GM15510 (cell line): ENCODE results near the gene CACNA1C.

Experiments used
- POLR2A ChIP-seq: IDR thresholded peaks from 3 replicates; pipeline ENCODE4 v1.6.1; 2011; ENCODE audit warnings: borderline replicate concordance; ENCODE audit not compliant: insufficient read length; ENCODE audit errors: extremely low read depth

Gene CACNA1C

DNA sequence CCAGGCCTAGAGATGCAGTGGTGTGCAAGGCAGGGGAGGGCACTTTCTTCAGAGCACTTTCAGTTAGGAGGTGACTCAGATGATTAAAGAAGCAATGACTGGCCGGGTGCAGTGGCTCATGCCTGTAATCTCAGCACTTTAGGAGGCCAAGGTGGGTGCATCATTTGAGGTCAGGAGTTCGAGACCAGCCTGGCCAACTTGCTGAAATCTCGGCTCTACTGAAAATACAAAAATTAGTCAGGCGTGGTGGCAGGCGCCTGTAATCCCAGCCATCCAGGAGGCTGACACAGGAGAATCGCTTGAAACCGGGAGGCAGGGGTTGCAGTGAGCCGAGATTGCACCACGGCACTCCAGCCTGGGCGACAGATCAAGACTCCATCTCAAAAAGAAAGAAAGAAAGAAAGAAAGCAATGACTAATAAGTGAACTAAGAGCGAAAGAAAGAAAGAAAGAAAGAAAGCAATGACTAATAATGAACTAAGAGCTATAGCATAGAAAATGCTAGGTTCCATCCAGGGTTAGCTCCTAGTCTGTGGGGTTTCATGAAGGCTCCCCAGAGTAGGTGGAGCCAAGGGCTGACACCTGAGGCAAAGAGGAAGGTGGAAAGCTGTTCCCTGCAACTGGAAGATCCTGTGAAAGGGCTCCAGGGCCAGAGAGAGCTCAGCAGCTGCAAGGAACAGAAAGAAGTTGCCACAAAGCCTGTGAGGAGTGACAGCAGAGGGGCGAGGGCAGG is 334.5 kb downstream of the CACNA1C start:
- TF ChIP-seq POLR2A: no peak

DNA sequence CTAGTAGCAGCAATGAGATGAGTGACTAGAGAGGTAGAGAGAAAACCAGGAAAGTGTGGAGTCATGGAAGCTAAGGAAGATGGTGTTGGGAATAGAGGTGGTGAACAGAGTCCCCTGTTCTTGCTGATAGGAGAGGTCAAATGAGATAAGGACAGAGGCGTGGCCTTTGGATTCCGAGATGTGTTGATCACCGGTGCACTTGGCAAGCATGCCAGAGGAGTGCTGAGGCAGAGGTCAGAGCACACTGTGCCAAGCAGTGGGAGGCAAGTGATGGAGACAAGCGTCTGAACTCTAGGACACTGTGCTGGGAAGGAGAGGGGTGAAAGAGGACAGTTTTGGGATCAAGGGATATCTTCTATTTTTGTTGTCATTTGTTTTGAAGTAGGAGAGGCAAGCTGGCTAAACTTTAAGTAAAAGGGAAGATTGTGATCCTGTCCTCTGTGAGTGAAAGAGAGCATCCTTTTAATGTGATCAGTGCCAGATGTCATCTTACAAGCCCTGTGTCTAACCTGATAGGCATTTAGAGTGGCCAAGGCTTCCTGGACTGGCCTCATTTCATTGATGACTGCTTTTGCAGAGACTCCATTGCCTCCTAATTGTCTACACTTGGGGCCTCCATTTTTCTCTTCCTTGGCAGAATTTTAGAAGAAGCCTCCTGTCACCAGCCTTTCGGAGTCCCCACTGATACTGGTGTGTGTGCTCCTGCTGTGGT is 336.4 kb downstream of the CACNA1C start:
- no peak for TF ChIP-seq POLR2A

GRCh38 chr12:2390133-2390532 is 337.3 kb downstream of the CACNA1C start:
- no peak for TF ChIP-seq POLR2A

DNA sequence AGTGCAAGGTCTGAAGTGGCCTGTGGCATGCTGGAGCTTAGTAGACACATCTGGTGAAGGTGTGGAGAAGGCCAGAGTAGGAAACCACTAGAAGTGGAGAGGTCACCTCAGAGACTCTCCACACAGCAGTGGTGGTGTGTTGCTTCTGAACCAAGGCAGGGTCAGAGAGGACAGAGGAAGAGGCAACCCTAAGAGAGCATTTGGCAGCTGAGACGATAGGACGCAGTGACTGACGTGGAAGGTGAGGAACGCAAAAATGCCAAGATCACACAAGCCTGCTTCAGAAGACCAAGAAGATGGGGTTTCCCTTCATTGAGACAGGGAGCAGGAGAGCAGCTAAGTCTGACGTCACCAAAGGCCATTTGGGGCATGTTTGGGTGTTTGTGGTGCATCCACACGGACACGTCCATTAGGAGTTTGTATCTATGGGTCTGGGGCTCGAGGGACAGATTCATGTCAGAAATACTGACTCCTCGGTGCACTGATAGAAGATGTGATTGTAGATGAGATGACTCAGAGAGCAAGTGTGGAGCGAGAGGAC is 338.1 kb downstream of the CACNA1C start:
- no peak for TF ChIP-seq POLR2A

DNA sequence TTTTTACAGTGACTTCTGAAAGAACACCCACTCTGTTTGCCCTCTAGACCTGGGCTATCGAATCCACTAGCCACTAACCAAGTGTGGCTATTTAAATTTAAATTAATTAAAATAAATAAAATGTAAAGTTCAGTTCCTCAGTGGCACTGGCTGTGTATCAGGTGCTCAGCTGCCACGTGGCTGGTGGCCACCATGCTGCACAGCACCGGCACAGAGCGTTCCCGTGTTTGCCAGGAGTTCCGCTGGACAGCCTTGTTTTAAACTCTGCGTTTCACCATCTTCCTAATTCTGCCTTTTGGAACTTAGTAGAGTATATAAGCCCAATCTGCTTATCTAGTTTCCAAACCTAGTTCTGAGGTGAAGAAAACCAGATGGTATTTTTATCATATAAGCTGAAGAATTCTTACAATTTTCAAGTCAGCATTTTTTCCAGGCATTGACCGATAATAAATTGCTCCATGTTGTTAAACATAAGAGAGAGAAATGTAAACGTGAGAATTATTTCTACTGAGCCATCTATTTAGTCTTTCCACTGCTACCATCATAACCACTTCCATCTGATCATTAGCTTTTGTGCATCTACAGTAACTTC is 339.0 kb downstream of the CACNA1C start:
- TF ChIP-seq POLR2A: no peak

GRCh38 chr12:2393016-2393415 is 340.2 kb downstream of the CACNA1C start:
- TF ChIP-seq POLR2A: no peak

DNA sequence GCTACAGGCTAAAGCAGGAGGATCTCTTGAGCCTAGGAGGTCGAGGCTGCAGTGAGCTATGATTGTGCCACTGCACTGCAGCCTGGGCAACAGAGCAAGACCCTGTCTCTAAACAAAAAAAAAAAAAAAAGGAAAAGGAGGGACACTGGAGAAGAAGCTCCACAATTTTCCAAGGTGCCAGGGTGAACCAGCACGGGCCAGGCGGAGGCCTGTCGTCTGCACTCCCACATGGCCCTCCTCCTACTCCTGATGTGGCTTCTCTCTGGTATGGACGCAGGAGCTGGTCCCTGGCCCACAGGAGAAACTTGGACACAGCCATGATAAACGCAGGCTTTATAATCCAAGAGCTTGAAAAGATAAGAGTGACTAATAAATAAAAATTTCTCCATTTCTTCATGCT is 341.2 kb downstream of the CACNA1C start:
- TF ChIP-seq POLR2A: no peak

- TF ChIP-seq POLR2A: no peak
These were observed 342.7 kb downstream of the CACNA1C start for GRCh38 chr12:2395354-2395977.

DNA sequence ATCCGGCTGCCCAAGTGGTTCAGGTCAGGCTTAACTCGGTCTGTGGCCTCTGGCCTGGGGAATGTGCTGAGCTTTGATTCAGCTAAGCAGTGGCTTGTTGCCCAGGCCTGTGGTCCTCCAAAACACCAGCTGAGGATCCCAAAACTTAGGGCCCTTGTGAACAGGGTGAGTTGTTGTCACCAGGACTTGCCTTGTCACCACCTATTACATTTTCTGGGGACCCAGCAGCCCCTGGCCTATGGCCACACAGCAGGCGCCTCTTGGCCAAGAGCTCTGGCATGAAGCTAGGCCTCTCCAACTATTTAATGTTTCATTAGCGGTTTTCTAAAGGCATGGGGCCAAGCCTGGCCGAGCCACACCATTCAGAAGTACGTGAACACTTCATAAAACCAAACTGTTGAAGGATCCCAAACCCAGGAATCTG is 343.7 kb downstream of the CACNA1C start:
- TF ChIP-seq POLR2A: no peak

GRCh38 chr12:2397356-2398045 is 344.7 kb downstream of the CACNA1C start:
- no peak for TF ChIP-seq POLR2A

DNA sequence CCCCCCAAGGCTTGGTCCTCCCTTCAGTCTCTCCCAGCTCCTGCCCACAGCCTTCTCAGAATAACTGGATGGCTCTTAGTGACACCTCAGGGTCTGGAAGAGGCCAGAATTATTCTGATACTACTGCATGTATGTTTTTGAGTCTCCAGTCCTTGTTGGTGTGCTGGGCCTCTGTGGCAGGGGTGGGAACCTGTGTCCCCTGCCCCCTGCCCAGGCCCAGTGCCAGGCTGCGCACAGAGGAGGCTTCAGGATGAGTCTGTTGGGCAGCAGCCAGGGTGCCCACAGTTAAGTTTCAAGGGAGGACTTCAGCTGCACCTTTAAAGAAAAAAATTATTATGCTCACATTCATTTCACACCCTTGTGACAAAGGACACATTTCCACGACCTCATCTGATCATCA is 348.3 kb downstream of the CACNA1C start:
- TF ChIP-seq POLR2A: no peak

GRCh38 chr12:2402073-2402579 is 349.3 kb downstream of the CACNA1C start:
- TF ChIP-seq POLR2A: no peak

- TF ChIP-seq POLR2A: no peak
These were observed 350.6 kb downstream of the CACNA1C start for GRCh38 chr12:2403221-2403976.
